DOHH2 (cell line): Measurements from ENCODE around the gene ERCC3.

ENCODE experiments used
- CTCF ChIP-seq: fragments of 200-600 bp; sonication (generic); IDR thresholded peaks from one replicate; pipeline ENCODE4 v1.5.1; 2014; ENCODE audit warnings: antibody characterized with exemption, mild to moderate bottlenecking, low read depth, low read length; ENCODE audit not compliant: poor library complexity, severe bottlenecking
- EZH2phosphoT487 ChIP-seq: fragments of 200-600 bp; sonication (generic); IDR thresholded peaks from 2 replicates; pipeline ENCODE4 v1.6.1; 2017; ENCODE audit warnings: borderline replicate concordance, mild to moderate bottlenecking, antibody characterized with exemption, low read length, moderate library complexity, mixed read lengths

- TF ChIP-seq CTCF (peak; percentile 65), EZH2phosphoT487 (no peak)
Observed at GRCh38 chr2:127270663-127271062, 23.3 kb downstream of the ERCC3 start.
